Hypothalamus (tissue), 51 donors: ENCODE measurements around the gene IL36B.
"Not testable (repeated sequence)": the region's sequence is repeated elsewhere in the genome, so short reads cannot be mapped to it uniquely, and the experiment has no call there.

Source experiments
- DNase-seq, 51 donors: peaks; one replicate each; lab custom pipeline; 2025; lab: John Stamatoyannopoulos, UW

The IL36B gene

GRCh38 chr2:113052396-113052917, at the start of gene IL36B:
Gene IL36B (minus strand): TSS chr2:113052867.
- DNase-seq: no peak

GRCh38 chr2:113102133-113102532, 49.5 kb upstream of the IL36B start:
- no peak for DNase-seq

GRCh38 chr2:113098532-113098931, 45.9 kb upstream of the IL36B start:
- DNase-seq: no peak

- no peak for DNase-seq
These were observed 45.4 kb upstream of the IL36B start for GRCh38 chr2:113098041-113098440.

- not testable (repeated sequence) for DNase-seq
These were observed 44.4 kb upstream of the IL36B start for GRCh38 chr2:113096842-113097618.

- DNase-seq: not testable (repeated sequence)
These were observed 43.6 kb upstream of the IL36B start for GRCh38 chr2:113096306-113096705.

GRCh38 chr2:113093613-113093977, 40.9 kb upstream of the IL36B start:
- no peak for DNase-seq

- DNase-seq: no peak
These were observed 40.4 kb upstream of the IL36B start for GRCh38 chr2:113092864-113093612.

- no peak for DNase-seq
These were observed 38.7 kb upstream of the IL36B start for GRCh38 chr2:113091231-113091896.

GRCh38 chr2:113089916-113090315, 37.2 kb upstream of the IL36B start:
- DNase-seq: no peak

GRCh38 chr2:113088213-113088992, 35.7 kb upstream of the IL36B start:
- no peak for DNase-seq

- DNase-seq: no peak
These were observed 32.9 kb upstream of the IL36B start for GRCh38 chr2:113085542-113085941.

- no peak for DNase-seq
These were observed 31.8 kb upstream of the IL36B start for GRCh38 chr2:113084249-113085000.

GRCh38 chr2:113083296-113083695, 30.6 kb upstream of the IL36B start:
- DNase-seq: no peak

GRCh38 chr2:113081488-113082210, 29.0 kb upstream of the IL36B start:
- no peak for DNase-seq

- peak in 5 of 51 donors; percentile 1 to 4 (median 2) for DNase-seq
These were observed 27.5 kb upstream of the IL36B start for GRCh38 chr2:113080134-113080533.

- DNase-seq: no peak
These were observed 26.5 kb upstream of the IL36B start for GRCh38 chr2:113079131-113079530.

GRCh38 chr2:113078350-113078839, 25.7 kb upstream of the IL36B start:
- DNase-seq: no peak

GRCh38 chr2:113077921-113078320, 25.3 kb upstream of the IL36B start:
- DNase-seq: peak in 1 of 51 donors; percentile 13
